ENCODE data around the gene LRRK1.

Gene LRRK1

DNA sequence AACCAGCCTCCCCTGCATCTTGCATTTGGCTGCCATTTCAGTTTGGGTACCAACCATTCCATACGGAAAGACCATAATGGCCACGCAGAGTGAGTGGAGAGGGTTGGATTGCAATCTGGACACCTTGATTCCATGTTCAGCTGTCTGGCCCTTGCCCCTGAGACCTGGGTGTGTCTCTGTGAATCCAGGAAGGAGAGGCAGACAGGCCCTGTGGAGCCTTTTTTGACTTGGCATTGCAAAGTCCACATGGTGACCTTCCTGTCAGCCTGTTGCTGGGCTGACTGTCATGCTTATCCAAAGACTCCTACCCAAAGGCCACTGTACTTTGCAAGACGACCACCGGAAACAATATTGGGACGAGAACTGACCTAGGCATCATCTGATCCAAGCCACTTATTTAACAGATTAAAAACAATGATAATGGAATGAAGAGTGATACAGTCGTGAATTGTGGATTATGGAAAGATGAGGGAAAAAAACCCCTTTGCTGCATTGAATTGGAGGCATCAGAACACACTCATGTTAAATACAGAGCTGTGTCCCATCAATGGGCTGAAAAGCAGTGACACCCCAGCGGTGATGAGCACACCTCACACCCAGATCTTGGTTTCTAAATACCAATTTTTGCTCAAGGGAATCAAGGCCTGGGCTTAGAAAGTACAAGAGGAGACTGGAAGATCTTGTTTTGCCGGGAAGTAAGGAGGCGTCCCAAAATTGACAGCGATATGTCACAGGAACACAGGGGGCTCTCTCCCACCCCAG, 86.0 kb downstream of the LRRK1 start:
- DNase-seq (ENCODE audit: low spot score) = no peak

GRCh38 chr15:101006931-101007691, 88.0 kb downstream of the LRRK1 start:
- DNase-seq (ENCODE audit: low spot score) = peak; percentile 74

GRCh38 chr15:101008158-101009139, 89.3 kb downstream of the LRRK1 start:
- peak; percentile 84 for DNase-seq (ENCODE audit: low spot score)

DNA sequence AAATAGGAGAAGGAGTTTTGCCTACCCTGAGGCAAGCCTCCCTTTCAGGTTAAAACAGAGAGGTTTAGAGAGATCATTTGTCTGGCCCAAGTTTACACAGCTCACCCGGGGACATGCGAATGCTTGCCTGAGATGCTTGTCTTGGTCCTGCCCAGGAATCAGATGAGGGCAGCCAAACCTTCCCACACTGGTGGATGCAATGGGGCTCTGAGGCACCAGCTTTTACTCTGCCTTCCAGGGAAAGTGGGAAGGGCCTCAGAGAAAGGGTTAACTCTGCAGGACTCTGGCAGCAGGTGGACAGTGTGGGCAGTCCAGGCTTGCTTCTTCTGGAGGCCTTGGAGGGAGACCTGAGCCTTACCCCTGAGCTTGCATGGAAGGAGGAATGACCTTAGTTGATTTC, 90.0 kb downstream of the LRRK1 start:
- no peak for DNase-seq (ENCODE audit: low spot score)

- DNase-seq (ENCODE audit: low spot score) = no peak
Measured at GRCh38 chr15:101010781-101011180, 91.6 kb downstream of the LRRK1 start.

DNA sequence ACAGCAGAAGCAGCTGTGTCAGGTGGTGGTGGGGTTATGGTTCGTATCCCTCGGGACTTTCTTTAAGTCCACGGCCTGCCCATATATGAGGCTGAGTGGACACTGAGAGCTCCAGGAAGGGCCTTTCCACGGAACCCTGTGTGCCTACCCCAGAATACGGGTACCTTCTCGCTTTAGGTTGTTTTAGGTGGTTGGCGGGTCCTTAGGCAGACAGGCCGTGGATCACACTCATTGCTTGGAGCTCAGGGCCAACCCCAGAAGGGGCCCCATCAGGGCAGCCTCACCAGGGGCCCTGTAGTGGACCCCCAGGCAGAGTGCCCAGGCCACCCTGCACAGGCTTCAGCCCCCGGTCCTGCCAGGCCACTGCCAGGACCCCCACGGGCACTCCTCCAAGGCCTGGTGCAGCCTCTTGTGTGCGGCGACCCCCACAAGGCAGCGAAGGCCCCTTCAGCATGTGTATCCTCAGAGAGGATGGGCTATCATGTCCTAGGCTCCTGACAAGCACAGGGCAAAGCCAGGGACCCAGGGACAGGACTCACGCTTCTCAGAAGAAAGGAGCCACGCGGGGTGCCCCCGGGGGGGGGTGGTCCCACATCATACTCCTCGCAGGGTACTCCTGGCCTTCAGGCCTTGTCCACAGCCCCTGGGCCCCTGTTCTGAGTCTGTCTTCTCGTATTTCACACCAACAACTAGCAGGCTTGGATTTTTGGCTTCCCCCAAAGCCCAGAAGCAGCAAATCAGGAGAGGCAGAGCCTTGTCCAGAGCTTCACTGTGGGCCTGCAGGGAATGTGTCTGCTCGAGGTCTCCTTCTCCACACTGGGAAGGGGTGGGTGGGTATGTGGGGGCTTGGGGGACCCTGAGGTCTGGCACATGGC, 93.4 kb downstream of the LRRK1 start:
- no peak for DNase-seq (ENCODE audit: low spot score)

DNA sequence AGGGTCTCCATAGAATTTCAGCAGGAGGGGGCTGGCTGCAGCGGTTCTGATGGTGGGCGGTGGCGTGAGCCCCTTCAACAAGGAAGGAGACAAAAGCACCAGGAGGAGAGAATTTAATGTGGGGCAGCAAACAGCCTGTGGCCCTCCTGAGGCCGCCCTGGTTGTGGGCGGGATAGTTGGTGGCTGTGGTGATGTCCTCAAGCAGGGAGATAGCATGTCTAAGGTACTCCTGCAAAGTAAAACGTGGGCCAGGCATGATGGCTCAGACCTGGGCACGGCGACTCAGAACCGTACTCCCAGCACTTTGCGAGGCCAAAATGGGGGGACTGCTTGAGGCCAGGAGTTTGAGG, 94.0 kb downstream of the LRRK1 start:
- no peak for DNase-seq (ENCODE audit: low spot score)

- peak; percentile 48 for DNase-seq (ENCODE audit: low spot score)
Measured at GRCh38 chr15:101013769-101014675, 94.9 kb downstream of the LRRK1 start.

DNA sequence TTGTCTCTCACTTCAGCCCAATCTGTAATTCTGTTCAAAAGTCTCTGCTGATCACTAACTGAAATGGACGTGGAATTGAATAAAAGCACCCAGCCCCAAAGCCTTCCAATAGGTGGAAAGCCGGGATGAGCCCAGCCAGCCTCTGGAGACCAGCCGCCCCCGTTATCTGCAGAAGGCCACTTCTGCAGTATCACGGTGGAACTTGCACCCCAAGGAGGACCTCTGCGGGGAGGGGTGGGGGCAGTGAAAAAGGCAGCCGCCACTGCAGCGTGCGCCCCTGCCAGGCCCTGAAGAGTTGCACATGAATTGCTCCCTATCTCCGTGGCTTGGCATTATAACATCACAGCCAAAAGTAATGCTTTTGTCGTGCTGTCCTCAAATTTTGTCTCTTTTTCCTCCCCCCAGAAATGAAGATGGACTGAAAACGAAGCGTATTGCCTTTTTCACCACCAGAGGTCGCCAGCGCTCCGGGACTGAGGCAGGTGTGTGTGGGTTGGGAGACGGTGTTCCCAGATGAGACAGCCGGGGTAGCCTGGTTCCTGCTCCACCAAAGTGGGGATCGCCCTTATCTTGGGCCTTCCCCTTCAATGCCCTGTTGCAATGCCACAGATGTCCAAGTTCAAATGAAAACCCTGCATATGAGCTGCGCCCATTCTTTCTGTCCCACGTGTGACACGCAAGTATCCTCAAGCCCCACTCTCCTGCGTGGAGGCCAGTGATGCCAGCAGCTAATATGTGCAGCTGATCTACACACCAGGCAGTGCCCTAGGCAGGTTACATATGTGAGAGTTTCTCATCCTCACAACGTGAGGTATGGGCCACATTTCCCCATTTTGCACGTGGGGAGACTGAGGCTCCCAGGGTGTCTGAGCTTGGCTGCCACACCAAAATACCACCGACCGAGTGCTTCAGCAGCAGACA, 96.0 kb downstream of the LRRK1 start:
- DNase-seq (ENCODE audit: low spot score) = peak; percentile 72

DNA sequence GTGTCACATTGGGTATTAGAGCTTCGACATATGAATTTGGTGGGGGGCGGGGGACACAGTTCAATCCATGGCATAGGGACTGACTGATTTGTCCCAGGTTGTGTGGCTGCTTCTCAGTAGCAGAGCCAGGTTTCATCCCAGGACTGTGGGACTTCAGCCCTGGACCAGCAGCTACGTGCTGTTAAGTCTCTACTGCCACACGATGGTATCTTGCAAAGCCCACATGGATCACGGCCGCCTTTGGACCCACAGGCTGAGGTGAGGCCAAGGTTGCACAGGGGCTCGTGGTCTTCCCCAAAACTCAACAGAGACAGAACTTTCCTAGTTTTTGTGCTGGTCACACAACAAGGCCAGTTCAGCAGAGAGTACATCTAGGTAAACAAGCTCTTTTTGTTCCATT, 97.4 kb downstream of the LRRK1 start:
- DNase-seq (ENCODE audit: low spot score) = no peak

GRCh38 chr15:101017093-101017754, 98.1 kb downstream of the LRRK1 start:
- no peak for DNase-seq (ENCODE audit: low spot score)

DNA sequence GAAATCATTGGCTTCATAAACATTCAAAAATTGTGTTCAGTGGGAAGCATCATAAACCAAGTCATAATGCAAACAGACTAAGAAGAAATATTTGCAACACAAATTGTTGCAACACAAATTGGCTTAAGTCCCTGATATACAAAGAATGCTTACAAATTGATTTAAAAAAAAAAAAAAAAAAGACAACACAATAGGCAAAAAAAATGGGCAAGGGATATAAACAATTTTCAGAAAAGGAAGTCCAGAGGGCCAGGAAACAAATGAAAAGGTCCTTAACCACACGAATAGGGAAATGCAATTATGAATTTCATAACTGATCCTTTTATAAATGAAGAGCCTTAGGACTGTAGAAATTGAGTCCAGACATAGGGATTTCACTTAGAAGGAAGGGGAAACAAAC, 98.9 kb downstream of the LRRK1 start:
- DNase-seq (ENCODE audit: low spot score) = no peak

DNA sequence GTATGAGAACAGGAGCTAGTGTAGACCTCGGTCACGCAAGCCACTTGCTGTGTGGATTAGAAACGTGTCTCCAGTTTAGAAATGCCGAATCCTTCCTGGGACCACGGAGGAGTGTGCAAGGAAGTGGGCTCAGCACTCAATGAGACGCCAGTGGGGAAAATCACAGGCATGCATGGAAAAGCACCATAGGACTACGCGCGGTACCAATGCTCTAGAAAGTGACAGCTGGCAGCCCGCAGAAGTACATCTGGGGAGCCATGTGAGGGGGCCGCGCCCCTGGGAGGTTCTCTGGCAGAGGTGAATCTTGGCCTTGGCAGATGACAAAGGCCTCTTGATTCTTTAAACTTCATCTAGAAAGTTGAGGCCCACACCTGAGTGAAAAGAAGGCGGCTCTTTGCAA, 99.3 kb downstream of the LRRK1 start:
- DNase-seq (ENCODE audit: low spot score) = no peak

DNA sequence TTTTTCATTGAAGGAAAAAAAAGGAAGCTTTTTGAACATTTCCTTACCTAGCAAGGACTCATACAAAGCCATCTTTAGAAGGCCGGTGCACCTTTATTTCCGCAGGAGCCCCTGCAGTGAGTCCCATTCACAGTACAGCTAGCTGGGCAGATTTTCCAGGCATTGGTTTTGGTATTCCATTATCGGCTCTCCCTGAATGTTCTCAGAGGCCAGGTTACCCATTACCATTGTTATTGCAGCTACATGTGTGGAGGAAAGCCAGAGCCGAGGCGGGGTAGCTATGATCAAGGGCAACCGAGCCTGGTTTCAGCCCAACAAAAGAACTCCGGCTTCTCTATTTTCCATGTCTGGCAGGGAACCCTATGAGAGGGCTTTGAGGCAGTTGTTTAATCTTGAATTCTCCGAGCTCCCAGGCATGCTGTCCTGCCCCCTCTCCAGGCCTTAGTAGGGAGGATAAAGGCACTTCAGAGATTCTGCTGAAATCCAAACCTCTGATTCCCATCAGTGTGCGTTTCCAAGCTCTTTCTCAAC, 100.3 kb downstream of the LRRK1 start:
- no peak for DNase-seq (ENCODE audit: low spot score)

GRCh38 chr15:101020451-101020850, 101.3 kb downstream of the LRRK1 start:
- no peak for DNase-seq (ENCODE audit: low spot score)

DNA sequence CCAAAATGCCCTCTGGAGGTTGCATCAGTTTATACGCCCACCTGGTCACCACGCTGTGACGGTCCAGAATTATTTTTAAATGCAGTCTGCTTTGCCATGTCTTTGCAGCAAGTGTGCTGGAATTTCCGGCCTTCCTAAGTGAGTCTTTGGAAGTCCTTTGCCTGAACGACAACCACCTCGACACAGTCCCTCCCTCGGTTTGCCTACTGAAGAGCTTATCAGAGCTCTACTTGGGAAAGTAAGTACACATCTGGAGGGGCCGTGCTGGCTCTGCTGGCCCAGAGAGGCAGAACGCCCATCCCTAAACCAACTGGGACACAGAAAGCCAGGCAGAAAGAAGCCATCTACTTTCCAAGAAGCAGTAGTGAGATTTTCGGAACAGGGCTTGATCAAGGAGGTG, 101.8 kb downstream of the LRRK1 start:
- DNase-seq (ENCODE audit: low spot score) = no peak

DNA sequence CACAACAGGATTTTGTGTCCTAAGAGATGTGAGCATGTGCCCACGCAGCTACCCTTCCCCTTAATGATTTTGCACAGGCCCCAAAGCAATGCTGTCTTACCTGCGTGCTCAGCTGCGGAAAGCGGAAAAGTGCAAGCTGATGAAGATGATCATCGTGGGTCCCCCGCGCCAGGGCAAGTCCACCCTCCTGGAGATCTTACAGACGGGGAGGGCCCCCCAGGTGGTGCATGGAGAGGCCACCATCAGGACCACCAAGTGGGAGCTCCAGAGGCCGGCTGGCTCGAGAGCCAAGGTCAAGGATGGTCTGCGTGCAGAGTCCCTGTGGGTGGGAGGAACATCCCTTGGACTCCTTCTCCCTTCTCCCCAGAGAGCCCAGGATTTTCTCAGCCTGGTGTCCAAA, 103.1 kb downstream of the LRRK1 start:
- no peak for DNase-seq (ENCODE audit: low spot score)

- DNase-seq (ENCODE audit: low spot score) = no peak
Measured at GRCh38 chr15:101022876-101023275, 103.7 kb downstream of the LRRK1 start.

All from SK-N-DZ (cell line).